ENCODE data around the gene MLLT6.

Gene MLLT6

GRCh38 chr17:38707678-38708351, 2.7 kb downstream of the MLLT6 start:
- in situ Hi-C loops (cut with MboI; ENCODE audit: low sequenced_read_pairs) = no loop called here
- H3K4me3 ChIP-seq = no peak overlapping the region
- H3K27me3 ChIP-seq (ENCODE audit: low read depth) = no peaks in the 10 kb centered on the region
- peaks cover 3% of the 10 kb centered on the region for H3K4me1 ChIP-seq
- H3K36me3 ChIP-seq (replicated peaks) = peaks cover 33% of the 10 kb centered on the region
- no peak for DNase-seq (ENCODE audit: low spot score in 2 of 2)
- no peaks in the 10 kb centered on the region for H3K9me3 ChIP-seq

GRCh38 chr17:38709104-38709820, 4.2 kb downstream of the MLLT6 start:
- no peaks in the 10 kb centered on the region; the same call in 1 of the 2 replicates for H3K4me1 ChIP-seq
- H3K27me3 ChIP-seq (ENCODE audit: low read depth) = no peaks in the 10 kb centered on the region
- in situ Hi-C loops (cut with MboI; ENCODE audit: low sequenced_read_pairs) = no loop called here
- H3K36me3 ChIP-seq (replicated peaks) = peaks cover 45% of the 10 kb centered on the region
- no peaks in the 10 kb centered on the region for H3K9me3 ChIP-seq
- no peak for DNase-seq (ENCODE audit: low spot score in 2 of 2)
- no peak overlapping the region for H3K4me3 ChIP-seq

- DNase-seq (ENCODE audit: low spot score in 2 of 2) = no peak
- in situ Hi-C loops (cut with MboI; ENCODE audit: low sequenced_read_pairs) = no loop called here
These were observed 5.0 kb downstream of the MLLT6 start for GRCh38 chr17:38709864-38710603.

GRCh38 chr17:38710604-38710962, 5.5 kb downstream of the MLLT6 start:
- Histone ChIP-seq H3K9me3 (no peaks in the 10 kb centered on the region), H3K36me3 (replicated peaks) (peaks cover 48% of the 10 kb centered on the region), H3K27me3 (ENCODE audit: low read depth) (no peaks in the 10 kb centered on the region), H3K4me1 (no peaks in the 10 kb centered on the region; the same call in 1 of the 2 replicates), H3K4me3 (no peak overlapping the region)
- DNase-seq (ENCODE audit: low spot score in 2 of 2) = no peak
- in situ Hi-C loops (cut with MboI; ENCODE audit: low sequenced_read_pairs) = no loop called here

More at GRCh38 chr17:38709864-38710603, 5.0 kb downstream of the MLLT6 start:
- no peaks in the 10 kb centered on the region; the same call in 1 of the 2 replicates for H3K4me1 ChIP-seq
- peaks cover 47% of the 10 kb centered on the region for H3K36me3 ChIP-seq (replicated peaks)
- no peaks in the 10 kb centered on the region for H3K9me3 ChIP-seq
- H3K4me3 ChIP-seq = no peak overlapping the region
- no peaks in the 10 kb centered on the region for H3K27me3 ChIP-seq (ENCODE audit: low read depth)

GRCh38 chr17:38710985-38711384, 5.9 kb downstream of the MLLT6 start:
- no peaks in the 10 kb centered on the region for H3K9me3 ChIP-seq
- in situ Hi-C loops (cut with MboI; ENCODE audit: low sequenced_read_pairs) = no loop called here
- no peaks in the 10 kb centered on the region; the same call in 1 of the 2 replicates for H3K4me1 ChIP-seq
- peaks cover 52% of the 10 kb centered on the region for H3K36me3 ChIP-seq (replicated peaks)
- H3K4me3 ChIP-seq = no peak overlapping the region
- DNase-seq (ENCODE audit: low spot score in 2 of 2) = no peak
- no peaks in the 10 kb centered on the region for H3K27me3 ChIP-seq (ENCODE audit: low read depth)

- Histone ChIP-seq H3K4me1 (no peaks in the 10 kb centered on the region), H3K9me3 (no peaks in the 10 kb centered on the region), H3K4me3 (no peak overlapping the region), H3K36me3 (replicated peaks) (peaks cover 58% of the 10 kb centered on the region), H3K27me3 (ENCODE audit: low read depth) (no peaks in the 10 kb centered on the region)
- DNase-seq (ENCODE audit: low spot score in 2 of 2) = no peak
- in situ Hi-C loops (cut with MboI; ENCODE audit: low sequenced_read_pairs) = no loop called here
These were observed 6.9 kb downstream of the MLLT6 start for GRCh38 chr17:38711792-38712571.

GRCh38 chr17:38712593-38712992, 7.5 kb downstream of the MLLT6 start:
- Histone ChIP-seq H3K27me3 (ENCODE audit: low read depth) (no peaks in the 10 kb centered on the region), H3K36me3 (replicated peaks) (peaks cover 64% of the 10 kb centered on the region), H3K9me3 (no peaks in the 10 kb centered on the region), H3K4me1 (no peaks in the 10 kb centered on the region), H3K4me3 (no peak overlapping the region)
- in situ Hi-C loops (cut with MboI; ENCODE audit: low sequenced_read_pairs) = no loop called here
- DNase-seq (ENCODE audit: low spot score in 2 of 2) = no peak

GRCh38 chr17:38713456-38714075, 8.5 kb downstream of the MLLT6 start:
- H3K27me3 ChIP-seq (ENCODE audit: low read depth) = no peaks in the 10 kb centered on the region
- peaks cover 71% of the 10 kb centered on the region for H3K36me3 ChIP-seq (replicated peaks)
- in situ Hi-C loops (cut with MboI; ENCODE audit: low sequenced_read_pairs) = no loop called here
- H3K4me1 ChIP-seq = no peaks in the 10 kb centered on the region
- H3K9me3 ChIP-seq = no peaks in the 10 kb centered on the region
- DNase-seq (ENCODE audit: low spot score in 2 of 2) = no peak
- H3K4me3 ChIP-seq = no peak overlapping the region

GRCh38 chr17:38715216-38715943, 10.3 kb downstream of the MLLT6 start:
- peaks cover 67% of the 10 kb centered on the region for H3K36me3 ChIP-seq (replicated peaks)
- H3K27me3 ChIP-seq (ENCODE audit: low read depth) = no peaks in the 10 kb centered on the region
- in situ Hi-C loops (cut with MboI; ENCODE audit: low sequenced_read_pairs) = no loop called here
- DNase-seq (ENCODE audit: low spot score in 2 of 2) = no peak
- H3K9me3 ChIP-seq = no peaks in the 10 kb centered on the region
- H3K4me3 ChIP-seq = no peak overlapping the region
- H3K4me1 ChIP-seq = no peaks in the 10 kb centered on the region

GRCh38 chr17:38716368-38717005, 11.4 kb downstream of the MLLT6 start:
- H3K27me3 ChIP-seq (ENCODE audit: low read depth) = no peaks in the 10 kb centered on the region
- in situ Hi-C loops (cut with MboI; ENCODE audit: low sequenced_read_pairs) = no loop called here
- no peaks in the 10 kb centered on the region for H3K9me3 ChIP-seq
- peaks cover 72% of the 10 kb centered on the region for H3K36me3 ChIP-seq (replicated peaks)
- DNase-seq (ENCODE audit: low spot score in 2 of 2) = no peak
- H3K4me1 ChIP-seq = peaks cover 6% of the 10 kb centered on the region; the same call in 1 of the 2 replicates
- H3K4me3 ChIP-seq = no peak overlapping the region

GRCh38 chr17:38717139-38717745, 12.2 kb downstream of the MLLT6 start:
- H3K27me3 ChIP-seq (ENCODE audit: low read depth) = no peaks in the 10 kb centered on the region
- in situ Hi-C loops (cut with MboI; ENCODE audit: low sequenced_read_pairs) = no loop called here
- no peaks in the 10 kb centered on the region for H3K9me3 ChIP-seq
- peaks cover 71% of the 10 kb centered on the region for H3K36me3 ChIP-seq (replicated peaks)
- no peak for DNase-seq (ENCODE audit: low spot score in 2 of 2)
- no peak overlapping the region for H3K4me3 ChIP-seq
- H3K4me1 ChIP-seq = peaks cover 6% of the 10 kb centered on the region; the same call in 1 of the 2 replicates

Measured in HAP-1 (cell line).